ENCODE results near the gene YIPF4. TPM values are rescaled to one million over a fixed set of nuclear protein-coding genes. Genes with fewer than 3 reads are reported as not detected.
"Not testable (repeated sequence)": the region's sequence is repeated elsewhere in the genome, so short reads cannot be mapped to it uniquely, and the experiment has no call there.

Gene YIPF4
- polyA plus RNA-seq, 4 donors = 70.0 to 83.3 (median 75.8) TPM

DNA sequence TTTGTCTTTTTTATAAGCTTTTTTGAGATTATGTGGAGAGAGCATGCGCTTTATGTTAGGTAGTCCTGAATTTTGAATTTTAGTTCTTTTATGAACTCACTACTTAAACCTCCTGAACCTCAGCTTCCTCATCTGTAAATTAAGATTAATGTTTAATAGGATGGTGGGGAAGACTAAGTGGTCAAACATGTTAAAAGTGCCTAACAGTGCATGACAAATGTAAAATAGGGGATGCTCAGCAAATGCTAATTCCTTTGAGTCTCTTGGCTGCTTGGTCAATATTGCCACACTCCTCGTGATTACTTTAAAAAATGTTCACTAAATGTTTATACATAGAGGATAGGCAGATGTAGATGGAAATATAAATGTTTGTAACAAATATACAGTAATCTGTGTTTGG is 85.9 kb downstream of the YIPF4 start:
- no peak for DNase-seq (ENCODE audit: low read depth in 4 of 4, low spot score in 3 of 4)

DNA sequence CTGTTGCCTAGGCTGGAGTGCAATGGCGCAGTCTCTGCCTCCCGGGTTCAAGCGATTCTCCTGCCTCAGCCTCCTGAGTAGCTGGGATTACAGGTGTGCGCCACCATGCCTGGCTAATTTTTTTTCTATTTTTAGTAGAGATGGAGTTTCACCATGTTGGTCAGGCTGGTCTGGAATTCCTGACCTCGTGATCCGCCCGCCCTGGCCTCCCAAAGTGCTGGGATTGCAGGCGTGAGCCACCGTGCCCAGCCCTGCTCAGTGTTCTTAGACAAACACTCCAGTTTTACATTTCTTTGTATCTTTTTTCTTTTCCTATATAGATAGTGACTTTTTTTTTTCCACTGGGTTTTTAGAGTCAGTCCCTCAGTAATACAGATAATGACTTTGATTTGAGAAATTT is 86.6 kb downstream of the YIPF4 start:
- not testable (repeated sequence) for DNase-seq (ENCODE audit: low read depth in 4 of 4, low spot score in 3 of 4)

DNA sequence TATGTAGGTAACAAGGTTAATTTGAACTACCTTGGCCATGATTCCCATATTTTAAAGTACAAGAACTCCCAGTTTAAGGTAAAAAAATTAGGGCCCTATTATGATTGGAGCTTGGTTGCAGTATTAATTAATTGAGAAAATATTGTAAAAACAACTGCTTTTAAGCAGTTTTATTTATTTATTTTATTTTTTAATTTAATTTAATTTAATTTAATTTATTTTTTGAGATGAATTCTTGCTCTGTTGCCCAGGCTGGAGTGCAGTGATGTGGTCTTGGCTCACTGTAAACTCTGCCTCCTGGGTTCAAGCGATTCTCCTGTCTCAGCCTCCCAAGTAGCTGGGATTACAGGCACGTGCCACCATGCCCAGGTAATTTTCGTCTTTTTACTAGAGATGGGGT is 88.0 kb downstream of the YIPF4 start:
- not testable (repeated sequence) for DNase-seq (ENCODE audit: low read depth in 4 of 4, low spot score in 3 of 4)

Other genes starting within 250 kb of the YIPF4 start
- 100 to 1,000 TPM; 105 to 121 (median 119) TPM for gene DPY30, start 238.1 kb upstream of the YIPF4 start, polyA plus RNA-seq (ENCODE audit: insufficient read length in 4 of 4)
- 10 to 100 TPM; 28.2 to 37.7 (median 32.8) TPM for gene SPAST, start 214.3 kb upstream of the YIPF4 start, polyA plus RNA-seq (ENCODE audit: insufficient read length in 4 of 4)
- 10 to 100 TPM; 26.0 to 35.7 (median 33.1) TPM for gene SLC30A6, start 112.0 kb upstream of the YIPF4 start, polyA plus RNA-seq (ENCODE audit: insufficient read length in 4 of 4)
- gene NLRC4, start 13.0 kb upstream of the YIPF4 start, polyA plus RNA-seq (ENCODE audit: insufficient read length in 4 of 4) = 1 to 10 TPM in 1 of 4 donors, under 1 TPM in 3; 0.80 to 1.3 (median 0.89) TPM
- gene BIRC6, start 79.1 kb downstream of the YIPF4 start, polyA plus RNA-seq (ENCODE audit: insufficient read length in 4 of 4) = 10 to 100 TPM; 64.9 to 75.9 (median 71.1) TPM